ENCODE measurements around the gene DHDH.

The DHDH gene

DNA sequence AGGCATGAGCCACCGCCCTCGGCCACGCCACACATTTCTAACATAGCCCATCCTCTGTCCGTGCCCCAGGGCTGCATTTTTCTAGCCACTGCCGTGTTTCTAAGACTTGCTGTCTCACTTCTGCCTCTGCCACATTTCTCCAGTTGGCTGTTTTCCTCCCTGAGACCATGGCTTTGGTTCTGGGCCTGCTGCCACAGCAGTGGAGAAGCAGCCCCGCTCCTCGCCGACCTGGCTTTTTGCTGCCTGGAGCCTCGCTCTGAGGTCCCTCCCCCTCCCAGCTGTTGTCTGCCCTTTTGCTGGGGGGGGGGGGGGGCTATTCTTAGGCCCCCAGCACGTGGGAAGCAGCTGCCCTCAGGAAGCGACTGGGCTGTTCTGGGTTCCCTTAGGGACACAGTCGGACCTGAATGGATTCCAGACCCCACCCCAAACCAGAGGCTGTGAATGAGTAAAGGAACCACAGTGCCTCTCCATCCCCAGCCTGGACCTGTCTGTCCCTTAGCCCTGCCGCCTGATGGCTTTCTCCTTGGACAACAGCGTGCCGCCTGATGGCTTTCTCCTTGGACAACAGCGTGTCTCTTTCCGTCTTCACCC lies 56.3 kb downstream of the DHDH start:
- TF ChIP-seq, protein P1, sequence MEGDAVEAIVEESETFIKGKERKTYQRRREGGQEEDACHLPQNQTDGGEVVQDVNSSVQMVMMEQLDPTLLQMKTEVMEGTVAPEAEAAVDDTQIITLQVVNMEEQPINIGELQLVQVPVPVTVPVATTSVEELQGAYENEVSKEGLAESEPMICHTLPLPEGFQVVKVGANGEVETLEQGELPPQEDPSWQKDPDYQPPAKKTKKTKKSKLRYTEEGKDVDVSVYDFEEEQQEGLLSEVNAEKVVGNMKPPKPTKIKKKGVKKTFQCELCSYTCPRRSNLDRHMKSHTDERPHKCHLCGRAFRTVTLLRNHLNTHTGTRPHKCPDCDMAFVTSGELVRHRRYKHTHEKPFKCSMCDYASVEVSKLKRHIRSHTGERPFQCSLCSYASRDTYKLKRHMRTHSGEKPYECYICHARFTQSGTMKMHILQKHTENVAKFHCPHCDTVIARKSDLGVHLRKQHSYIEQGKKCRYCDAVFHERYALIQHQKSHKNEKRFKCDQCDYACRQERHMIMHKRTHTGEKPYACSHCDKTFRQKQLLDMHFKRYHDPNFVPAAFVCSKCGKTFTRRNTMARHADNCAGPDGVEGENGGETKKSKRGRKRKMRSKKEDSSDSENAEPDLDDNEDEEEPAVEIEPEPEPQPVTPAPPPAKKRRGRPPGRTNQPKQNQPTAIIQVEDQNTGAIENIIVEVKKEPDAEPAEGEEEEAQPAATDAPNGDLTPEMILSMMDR (IDR thresholded peaks at IDR 0.05; ENCODE audit: low read depth, low read length, missing control alignments) = no peak

DNA sequence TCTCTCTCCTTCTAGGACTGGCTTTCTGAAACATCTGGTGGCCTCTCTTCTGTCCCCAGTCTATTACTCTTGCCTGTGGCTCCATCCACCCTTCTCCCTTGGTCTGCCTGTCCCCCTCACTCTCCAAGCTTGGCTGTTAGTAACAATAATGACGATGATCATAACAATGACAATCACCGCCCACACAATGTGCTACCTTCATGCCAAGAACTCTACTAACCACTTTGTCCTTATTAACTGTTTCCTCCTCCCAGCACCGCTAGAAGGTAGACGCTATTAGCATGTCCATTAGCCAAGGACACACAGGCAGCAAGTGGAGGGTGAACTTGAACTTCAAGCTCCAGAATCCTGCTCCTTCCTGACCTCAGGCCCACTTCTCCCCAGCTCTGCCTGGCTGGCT lies 56.9 kb downstream of the DHDH start:
- no peak overlapping the region for H3K4me3 ChIP-seq (replicated peaks; ENCODE audit: low read depth, low read length)
- DNase-seq (ENCODE audit: extremely low read depth, low read depth) = no peak
- TF ChIP-seq, protein P1 (IDR thresholded peaks at IDR 0.05; ENCODE audit: low read depth, low read length, missing control alignments) = no peak

More for the DNA sequence above, 56.3 kb downstream of the DHDH start:
- no peak for DNase-seq (ENCODE audit: extremely low read depth, low read depth)
- H3K4me3 ChIP-seq (replicated peaks; ENCODE audit: low read depth, low read length) = no peak overlapping the region

DNA sequence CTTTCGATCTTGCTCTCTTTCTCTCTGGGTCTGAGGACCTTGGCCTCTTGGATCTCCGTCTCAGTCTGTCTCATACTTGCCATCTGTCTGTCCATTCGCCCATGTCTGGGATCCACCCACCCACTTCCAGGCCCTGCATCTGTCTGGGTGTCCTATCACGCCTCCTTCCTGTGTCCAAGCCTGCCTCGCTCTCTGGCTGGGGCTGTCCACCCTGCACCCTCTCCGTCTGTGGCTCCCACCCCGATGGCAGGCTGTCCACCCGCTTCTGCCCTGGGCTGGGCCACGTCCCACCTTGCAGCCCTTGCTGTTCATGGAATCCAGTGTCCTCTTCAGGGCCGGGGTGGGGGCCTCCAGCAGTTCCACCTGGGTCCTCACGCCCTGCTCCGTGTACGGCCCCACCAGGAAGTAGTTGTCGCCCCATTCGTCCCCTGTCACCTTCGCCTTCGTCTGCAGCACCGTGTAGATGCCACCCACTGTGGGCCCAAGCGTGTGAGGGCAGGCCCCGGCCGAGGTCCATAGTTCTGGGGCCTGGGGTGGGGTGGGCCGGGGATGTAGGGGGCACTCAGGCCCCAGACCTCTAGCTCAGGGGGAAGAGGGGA lies 57.6 kb downstream of the DHDH start:
- TF ChIP-seq, protein P1 (IDR thresholded peaks at IDR 0.05; ENCODE audit: low read depth, low read length, missing control alignments) = no peak
- DNase-seq (ENCODE audit: extremely low read depth, low read depth) = no peak
- H3K4me3 ChIP-seq (replicated peaks; ENCODE audit: low read depth, low read length) = peak overlapping the region; percentile 87

DNA sequence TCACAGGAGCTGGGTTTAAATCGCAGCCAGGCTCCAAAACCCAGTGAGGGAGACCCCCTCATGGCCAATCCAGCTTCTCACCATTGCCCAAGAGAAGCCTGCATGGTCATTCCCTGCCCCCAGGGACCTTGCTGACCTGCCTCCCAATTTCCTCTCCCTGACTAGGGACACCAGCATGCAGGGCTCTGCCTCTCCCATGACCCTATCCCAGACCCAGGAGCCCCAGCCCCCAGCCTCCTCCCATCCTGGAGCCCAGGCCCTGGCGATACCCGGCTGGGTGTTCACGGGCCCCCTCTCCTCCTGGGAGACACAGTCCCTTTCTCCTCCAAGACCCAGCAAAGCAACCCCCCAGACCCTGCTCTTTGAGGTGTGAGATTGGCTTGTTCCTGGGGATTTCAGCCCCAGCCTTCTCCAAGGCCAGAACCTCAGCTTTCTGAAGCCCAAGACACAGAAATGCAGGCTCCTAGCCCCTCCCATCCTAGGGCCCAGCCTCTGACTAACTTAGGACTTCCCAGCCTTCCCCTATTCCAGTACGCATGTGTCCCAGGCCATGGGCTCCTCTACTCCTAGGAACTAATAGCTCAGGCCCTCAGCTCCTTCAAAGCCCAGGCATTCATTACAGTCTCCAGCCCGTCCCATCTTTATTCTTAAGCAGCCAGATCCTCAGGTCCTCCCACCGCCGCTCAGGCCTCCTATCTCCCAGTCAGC lies 58.5 kb downstream of the DHDH start:
- H3K4me3 ChIP-seq (replicated peaks; ENCODE audit: low read depth, low read length) = peak overlapping the region; percentile 87
- TF ChIP-seq, protein P1 (IDR thresholded peaks at IDR 0.05; ENCODE audit: low read depth, low read length, missing control alignments) = no peak
- DNase-seq (ENCODE audit: extremely low read depth, low read depth) = no peak

DNA sequence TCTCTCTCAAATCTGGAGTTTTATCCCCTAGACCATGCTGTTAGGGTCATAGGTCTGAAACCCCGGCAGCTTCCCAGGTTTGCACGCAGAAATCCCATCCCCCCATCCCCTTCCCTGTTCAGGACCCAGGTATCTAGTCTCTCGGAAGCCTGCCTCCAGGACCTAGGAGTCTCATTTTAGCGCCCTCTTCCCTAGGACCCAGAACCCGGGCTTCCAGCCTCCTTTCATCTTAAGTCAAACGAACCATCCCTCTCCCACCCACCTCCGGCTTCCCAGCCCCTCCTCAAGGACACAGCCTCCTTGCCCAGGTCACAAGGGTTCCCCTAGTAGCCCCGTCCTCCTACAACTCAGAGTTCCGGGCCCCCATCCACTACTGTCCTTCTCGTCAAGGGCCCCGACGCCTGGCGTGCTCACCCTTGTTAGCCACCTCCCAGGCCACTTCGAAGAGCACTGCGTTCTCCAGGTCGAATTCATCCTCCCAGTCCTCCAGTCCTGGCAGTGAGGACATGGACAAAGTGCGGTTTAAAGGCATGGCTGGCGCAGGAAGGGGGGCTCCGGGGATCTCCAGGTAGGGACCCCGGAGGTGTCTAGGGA lies 59.2 kb downstream of the DHDH start:
- peak overlapping the region; percentile 87 for H3K4me3 ChIP-seq (replicated peaks; ENCODE audit: low read depth, low read length)
- TF ChIP-seq, protein P1 (IDR thresholded peaks at IDR 0.05; ENCODE audit: low read depth, low read length, missing control alignments) = no peak
- no peak for DNase-seq (ENCODE audit: extremely low read depth, low read depth)

DNA sequence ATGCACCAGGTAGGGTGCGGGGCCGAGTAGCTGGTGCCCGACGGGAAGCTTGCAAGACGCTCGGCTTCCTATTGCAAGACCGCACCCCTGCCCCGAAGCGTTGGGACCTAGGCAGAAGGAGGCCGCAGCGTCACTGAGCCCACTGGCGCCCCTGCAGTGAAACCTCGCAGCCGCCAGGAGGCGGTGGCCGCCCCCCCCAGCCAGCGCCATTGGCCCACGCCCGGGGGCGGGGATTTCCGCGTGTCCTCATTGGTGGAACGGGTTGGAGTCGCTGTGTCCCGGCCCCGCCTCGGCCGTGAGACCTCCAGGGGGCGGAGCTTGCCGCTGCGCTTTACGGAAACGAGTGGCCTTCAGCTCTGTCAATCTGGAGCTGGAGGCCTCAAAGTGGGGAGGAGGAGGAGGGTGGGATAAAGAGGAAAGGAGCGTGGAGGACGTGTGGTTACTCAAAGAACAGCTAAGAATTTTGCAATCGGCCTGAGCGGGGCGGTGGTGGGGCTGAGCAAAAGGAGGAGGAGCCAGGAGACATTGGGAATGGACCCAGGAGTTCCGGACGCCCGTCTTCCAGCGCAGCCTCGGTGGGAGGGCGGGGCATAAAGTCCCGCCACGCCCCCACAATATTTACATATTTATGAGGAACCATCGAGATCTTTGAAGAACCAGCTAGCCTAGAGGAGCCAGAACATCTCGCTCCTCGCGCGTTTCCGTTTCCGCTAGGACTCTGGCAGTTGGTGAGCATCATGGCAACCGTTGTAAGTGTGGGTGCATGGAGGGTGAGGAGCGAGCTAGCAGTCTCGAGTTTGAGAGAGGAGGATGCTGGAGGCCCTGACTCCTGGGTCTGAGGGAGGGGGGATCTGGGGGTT lies 59.9 kb downstream of the DHDH start, which contains the start of the genes GYS1 and RUVBL2:
GYS1 (minus strand) TSS at position 135 of the 860 bp plus-strand sequence. CDS start 197 bp downstream, outside the sequence.
RUVBL2 (plus strand) TSS at position 713 of the 860 bp plus-strand sequence; CDS start at position 738, 25 bp downstream.
- peak; percentile 98 for DNase-seq (ENCODE audit: extremely low read depth, low read depth)
- peak within 1 kb of the TSS; percentile 87 for H3K4me3 ChIP-seq (replicated peaks; ENCODE audit: low read depth, low read length)
- TF ChIP-seq, protein P1 (IDR thresholded peaks at IDR 0.05; ENCODE audit: low read depth, low read length, missing control alignments) = peak; percentile 77

All from HFF-Myc (cell line).